ENCODE data around the gene VAX1. TPM values are rescaled to one million over a fixed set of nuclear protein-coding genes. Genes with fewer than 3 reads are reported as not detected.

Gene VAX1
- total and polyA plus RNA-seq, 2 of the 4 experiments (the other 2 are of a cell fraction), result not detected

GRCh38 chr10:117167789-117168674 is 30.0 kb upstream of the VAX1 start (continued):
- TF ChIP-seq MAZ (IDR thresholded peaks at IDR 0.05; ENCODE audit: borderline replicate concordance, low read depth, low read length), result peak; percentile 62; the same call in 1 of the 2 replicates

- H2AK5ac ChIP-seq (ENCODE audit: low read depth, low read length), result no peak overlapping the region
- H2AFZ ChIP-seq (replicated peaks; ENCODE audit: low read length, poor library complexity), result peak overlapping the region; percentile 5
- no peak overlapping the region for H3K23ac ChIP-seq (ENCODE audit: low read depth, low read length)
- H2BK20ac ChIP-seq (ENCODE audit: low read depth, low read length), result no peak overlapping the region
- H2AK9ac ChIP-seq (replicated peaks; ENCODE audit: low read depth, low read length, poor library complexity), result no peak overlapping the region
- no peaks in the 10 kb centered on the region for H3K9me1 ChIP-seq (ENCODE audit: insufficient read depth, low read length)
- no peak overlapping the region for H2BK5ac ChIP-seq (ENCODE audit: low read depth, low read length, poor library complexity, severe bottlenecking)
- no peak overlapping the region for H3K56ac ChIP-seq (ENCODE audit: extremely low read depth, insufficient read depth, low read length)
- H2BK120ac ChIP-seq (ENCODE audit: low read depth, low read length), result no peak overlapping the region
- no peak overlapping the region for H3K4me2 ChIP-seq (ENCODE audit: low read depth, low read length)
- no peak overlapping the region for H4K5ac ChIP-seq (ENCODE audit: low read depth, low read length)
- in situ Hi-C loops (cut with MboI; ENCODE audit: low sequenced_read_pairs) (no loop called here), intact Hi-C loops (cut with micrococcal nuclease) (loop anchor here (5.0 to 10.0 kb wide), 2 partner anchors 163 to 280 kb away; partner anchors contain the start of gene SHTN1), dilution Hi-C loops (cut with HindIII; ENCODE audit: low sequenced_read_pairs, unreplicated experiment) (no loop called here)
- H3K9me3 ChIP-seq (ENCODE audit: control insufficient read depth, insufficient read depth, low read length), result peaks cover 4% of the 10 kb centered on the region; the same call in 1 of the 2 replicates
- H2BK15ac ChIP-seq (ENCODE audit: low read depth, low read length), result no peak overlapping the region
- DNase-seq, result no peak
- no peaks in the 10 kb centered on the region; the same call in 1 of the 2 replicates for H3K4me1 ChIP-seq (ENCODE audit: control insufficient read depth, insufficient read depth, low read length)
- ATAC-seq (ENCODE audit: low read depth), result no peak
- H3K79me1 ChIP-seq (ENCODE audit: low read depth in 1 of 2, low read length in 2 of 2), result no peaks in the 10 kb centered on the region
- no peak overlapping the region for H3K4ac ChIP-seq (ENCODE audit: low read depth, low read length)
- H4K8ac ChIP-seq (ENCODE audit: low read depth in 2 of 2, low read length in 2 of 2), result no peak overlapping the region
- BruUV-seq (replicated peaks), result no TSS peak
- 13% methylated on average over 19 of the region's 21 CpGs; no CpG with 5 or more reads in 1 of the 2 experiments for WGBS, 2 experiments (ENCODE audit: extremely low coverage in 2 of 2, insufficient read length in 1 of 2)
- no peak overlapping the region for H4K91ac ChIP-seq (ENCODE audit: insufficient read depth, low read depth, low read length)
- no peak overlapping the region for H3K18ac ChIP-seq (ENCODE audit: low read depth, low read length)
- ChIA-PET CTCF (interaction anchor here (0.7 to 3.0 kb wide), 5 partner anchors 9 to 482 kb away, joined by 3 to 12 read pairs (median 7); no protein-coding TSS in a partner anchor), POLR2A (ENCODE audit: unreplicated experiment) (no interaction called here)
- no peak overlapping the region for H3K9ac ChIP-seq (ENCODE audit: low read depth, low read length)
- H3K4me3 ChIP-seq (ENCODE audit: insufficient read depth, low read depth, low read length), result no peak overlapping the region
- no peak overlapping the region for H3K14ac ChIP-seq (replicated peaks; ENCODE audit: low read depth, low read length)
- TF ChIP-seq RFX5 (IDR thresholded peaks at IDR 0.05; ENCODE audit: low read depth, low read length) (no peak), NFE2L2 (IDR thresholded peaks at IDR 0.05; ENCODE audit: low read depth, low read length) (no peak), CHD1 (IDR thresholded peaks at IDR 0.05; ENCODE audit: low read depth, low read length) (no peak), MAZ (IDR thresholded peaks at IDR 0.05; ENCODE audit: borderline replicate concordance, low read depth, low read length) (no peak), MXI1 (IDR thresholded peaks at IDR 0.05; ENCODE audit: borderline replicate concordance, low read depth, low read length) (no peak)
- H3K27me3 ChIP-seq (ENCODE audit: control insufficient read depth, insufficient read depth, low read length), result peaks cover 83% of the 10 kb centered on the region
- no peaks in the 10 kb centered on the region for H4K20me1 ChIP-seq (ENCODE audit: insufficient read depth, low read length)
- no peak overlapping the region for H3K27ac ChIP-seq (ENCODE audit: insufficient read depth, low read length)
- no peaks in the 10 kb centered on the region for H3K36me3 ChIP-seq (ENCODE audit: control insufficient read depth, insufficient read depth, low read length)
These were observed 29.3 kb upstream of the VAX1 start for GRCh38 chr10:117167346-117167788.
